Measurements from ENCODE around the gene ARHGEF6. TPM values are rescaled to one million over a fixed set of nuclear protein-coding genes. Genes with fewer than 3 reads are reported as not detected.

ARHGEF6 gene
- total RNA-seq, 2 experiments from 2014 or later, result 85.0 to 87.1 TPM

DNA sequence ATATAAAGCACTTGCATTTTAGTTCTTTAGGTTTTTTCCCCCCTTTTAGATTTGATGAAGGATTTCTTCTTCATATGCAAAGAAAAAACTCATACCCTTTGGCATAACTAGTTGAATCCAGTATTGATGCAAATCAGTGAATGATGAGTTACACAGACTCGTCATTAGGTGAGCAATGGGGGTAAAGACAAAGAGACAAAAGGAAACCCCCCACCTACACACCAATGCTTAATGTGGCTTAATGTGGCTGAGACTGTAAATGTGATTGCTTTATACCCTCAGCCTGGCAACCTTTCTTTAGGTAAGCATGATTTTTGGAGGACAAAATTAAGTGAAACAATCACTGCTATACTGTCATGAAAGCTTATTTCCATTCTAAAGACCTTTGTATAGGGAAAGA, 93.3 kb downstream of the ARHGEF6 start:
- Mint-ChIP-seq H3K27me3 (no peaks in the 10 kb centered on the region), H3K4me3 (no peak overlapping the region), H3K27ac (no peak overlapping the region), H3K36me3 (peaks cover 20% of the 10 kb centered on the region), H3K9me3 (no peaks in the 10 kb centered on the region), H3K4me1 (peaks cover 34% of the 10 kb centered on the region)
- POLR2A ChIA-PET, result no interaction called here
- DNase-seq (no peak), ATAC-seq (ENCODE audit: low read depth) (no peak)

DNA sequence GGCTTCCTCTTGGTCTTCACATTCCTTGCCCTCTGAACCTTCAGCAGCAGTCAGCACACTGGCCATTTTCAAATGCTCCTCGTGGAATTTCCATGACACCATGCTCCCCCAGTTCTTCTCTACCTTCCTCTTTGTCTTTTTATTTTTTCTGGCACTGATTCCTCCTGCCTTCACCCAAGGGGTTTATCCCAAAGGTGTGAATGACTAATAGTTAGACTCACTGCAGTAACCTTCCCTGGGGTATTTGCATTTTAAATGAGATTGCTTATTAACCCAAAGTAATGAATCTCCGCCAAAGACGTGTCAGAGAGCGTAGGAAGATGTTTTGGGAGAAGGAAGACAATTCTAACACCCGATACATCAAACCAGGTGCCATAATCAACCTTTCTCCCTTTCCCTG, 96.6 kb downstream of the ARHGEF6 start:
- H3K4me1 Mint-ChIP-seq, result peaks cover 14% of the 10 kb centered on the region
- H3K4me3 Mint-ChIP-seq, result no peak overlapping the region
- H3K36me3 Mint-ChIP-seq, result peaks cover 33% of the 10 kb centered on the region
- no peak overlapping the region for H3K27ac Mint-ChIP-seq
- H3K27me3 Mint-ChIP-seq, result no peaks in the 10 kb centered on the region
- H3K9me3 Mint-ChIP-seq, result no peaks in the 10 kb centered on the region
- ATAC-seq (ENCODE audit: low read depth) (no peak), DNase-seq (no peak)
- POLR2A ChIA-PET, result no interaction called here

DNA sequence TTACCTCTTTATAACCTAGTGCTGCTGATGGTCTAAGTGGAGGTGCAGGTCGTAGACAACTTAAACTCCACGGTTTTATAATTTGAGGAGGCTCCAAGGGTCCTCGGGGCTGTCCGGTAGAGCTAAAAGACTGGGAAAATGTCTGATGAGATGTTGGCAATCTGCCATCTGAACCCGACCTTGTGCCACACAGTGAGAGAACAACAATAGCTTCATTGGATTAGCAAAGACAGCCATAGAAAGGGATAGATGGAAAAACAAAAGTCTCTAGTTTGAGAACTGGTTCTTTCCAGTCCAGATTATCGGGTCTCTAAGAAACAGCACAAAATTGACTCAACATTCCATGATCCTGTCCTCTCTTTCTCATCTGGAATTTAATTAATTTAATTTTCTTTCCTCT, 101.2 kb downstream of the ARHGEF6 start:
- ATAC-seq (ENCODE audit: low read depth), result no peak
- no peak for DNase-seq
- Mint-ChIP-seq H3K4me1 (peaks cover 13% of the 10 kb centered on the region), H3K27ac (peak overlapping the region; percentile 19), H3K4me3 (no peak overlapping the region), H3K36me3 (peaks cover 36% of the 10 kb centered on the region), H3K27me3 (no peaks in the 10 kb centered on the region), H3K9me3 (no peaks in the 10 kb centered on the region)
- POLR2A ChIA-PET, result no interaction called here

GRCh38 chrX:136674270-136674985, 106.3 kb downstream of the ARHGEF6 start:
- H3K27ac Mint-ChIP-seq, result peak overlapping the region; percentile 91
- peak; percentile 73 for ATAC-seq (ENCODE audit: low read depth)
- peak overlapping the region; percentile 72 for H3K4me3 Mint-ChIP-seq
- DNase-seq, result no peak
- H3K9me3 Mint-ChIP-seq, result no peaks in the 10 kb centered on the region
- no peaks in the 10 kb centered on the region for H3K27me3 Mint-ChIP-seq
- POLR2A ChIA-PET, result interaction anchor here (1.2 kb wide), 1 partner anchor 57 kb away, joined by 3 read pairs; no protein-coding TSS in a partner anchor
- H3K36me3 Mint-ChIP-seq, result peaks cover 57% of the 10 kb centered on the region
- peaks cover 23% of the 10 kb centered on the region for H3K4me1 Mint-ChIP-seq

GRCh38 chrX:136671006-136671610, 109.6 kb downstream of the ARHGEF6 start:
- H3K27me3 Mint-ChIP-seq, result no peaks in the 10 kb centered on the region
- no peak for ATAC-seq (ENCODE audit: low read depth)
- POLR2A ChIA-PET, result no interaction called here
- no peak overlapping the region for H3K4me3 Mint-ChIP-seq
- no peak for DNase-seq
- peaks cover 28% of the 10 kb centered on the region for H3K4me1 Mint-ChIP-seq
- H3K27ac Mint-ChIP-seq, result no peak overlapping the region
- peaks cover 68% of the 10 kb centered on the region for H3K36me3 Mint-ChIP-seq
- no peaks in the 10 kb centered on the region for H3K9me3 Mint-ChIP-seq

DNA sequence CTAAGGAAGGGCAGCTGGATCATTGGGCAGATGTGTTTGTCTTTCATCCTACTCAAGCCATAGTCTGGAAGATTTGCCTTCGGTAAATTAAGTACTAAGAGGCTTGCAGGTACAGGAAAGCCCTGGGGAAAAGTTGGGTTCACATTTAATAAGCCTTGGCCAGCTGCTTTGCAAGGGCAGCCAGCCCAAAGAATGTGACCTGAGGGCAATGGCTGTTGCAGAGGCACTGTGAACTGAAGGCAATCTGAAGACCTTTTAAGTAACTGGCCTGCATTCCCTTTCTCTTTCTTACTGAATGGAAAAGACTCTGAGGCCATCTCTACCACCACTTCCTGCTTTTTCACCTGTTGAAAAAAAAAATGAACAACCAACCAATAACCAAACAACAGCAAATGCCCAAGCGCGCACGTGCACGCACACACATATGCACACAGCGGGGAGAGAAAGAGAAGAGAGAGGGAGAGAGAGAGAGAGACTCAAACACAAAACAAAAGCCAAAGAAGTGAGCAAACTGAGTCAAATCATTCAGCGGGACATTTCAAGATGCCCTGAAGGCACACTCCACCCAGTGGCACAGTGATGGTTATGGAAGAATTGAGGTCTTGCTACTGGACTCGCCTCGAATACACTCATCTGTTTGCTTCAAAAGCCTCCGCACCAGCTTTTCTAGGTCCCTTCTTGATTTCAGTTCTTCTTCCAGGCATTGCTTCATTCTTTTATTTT, 113.1 kb downstream of the ARHGEF6 start:
- no peak for ATAC-seq (ENCODE audit: low read depth)
- peak overlapping the region; percentile 55 for H3K27ac Mint-ChIP-seq
- POLR2A ChIA-PET, result no interaction called here

GRCh38 chrX:136666088-136666487, 114.6 kb downstream of the ARHGEF6 start:
- H3K36me3 Mint-ChIP-seq, result peaks cover 70% of the 10 kb centered on the region
- DNase-seq (no peak), ATAC-seq (ENCODE audit: low read depth) (no peak)
- H3K9me3 Mint-ChIP-seq, result peaks cover 3% of the 10 kb centered on the region
- H3K27me3 Mint-ChIP-seq, result no peaks in the 10 kb centered on the region
- H3K4me3 Mint-ChIP-seq, result no peak overlapping the region
- POLR2A ChIA-PET, result no interaction called here
- H3K4me1 Mint-ChIP-seq, result peaks cover 28% of the 10 kb centered on the region
- H3K27ac Mint-ChIP-seq, result no peak overlapping the region

More for the DNA sequence above, 113.1 kb downstream of the ARHGEF6 start:
- H3K36me3 Mint-ChIP-seq, result peaks cover 78% of the 10 kb centered on the region
- no peaks in the 10 kb centered on the region for H3K27me3 Mint-ChIP-seq
- H3K4me1 Mint-ChIP-seq, result peaks cover 21% of the 10 kb centered on the region
- H3K4me3 Mint-ChIP-seq, result no peak overlapping the region
- DNase-seq, result no peak
- peaks cover 3% of the 10 kb centered on the region for H3K9me3 Mint-ChIP-seq

DNA sequence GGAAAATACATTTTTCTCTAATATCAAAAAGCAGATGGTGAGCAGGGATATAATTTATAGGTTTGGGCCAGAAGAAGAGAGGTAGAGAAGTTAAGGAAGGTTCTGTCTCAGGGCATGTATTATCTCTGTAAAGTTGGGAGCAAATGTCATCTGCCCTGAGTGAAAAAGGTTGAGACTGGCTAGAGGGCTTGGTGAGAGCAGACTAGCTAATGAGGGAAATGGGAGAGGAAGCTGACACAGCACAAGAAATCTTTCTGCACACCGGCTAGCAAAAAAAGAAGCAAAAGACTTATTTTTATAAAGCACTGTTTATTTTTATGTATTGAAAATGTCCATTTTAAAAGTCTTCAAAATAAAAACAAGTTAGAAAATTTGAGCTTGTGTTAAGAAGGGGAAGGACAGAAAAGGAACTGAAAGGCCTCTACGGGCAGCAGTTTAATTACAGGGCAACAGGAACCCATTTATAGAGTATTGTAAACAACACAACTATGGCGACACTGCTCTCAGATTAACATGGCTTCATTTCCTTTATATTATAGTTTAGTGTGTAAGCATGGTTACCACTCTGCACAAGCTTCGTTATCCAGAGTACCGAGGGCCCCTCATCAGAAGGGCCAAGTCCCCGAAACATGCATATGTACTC, 115.4 kb downstream of the ARHGEF6 start:
- no peak for DNase-seq
- H3K4me1 Mint-ChIP-seq, result peaks cover 31% of the 10 kb centered on the region
- H3K4me3 Mint-ChIP-seq, result no peak overlapping the region
- no peaks in the 10 kb centered on the region for H3K27me3 Mint-ChIP-seq
- H3K36me3 Mint-ChIP-seq, result peaks cover 67% of the 10 kb centered on the region
- no peak overlapping the region for H3K27ac Mint-ChIP-seq
- H3K9me3 Mint-ChIP-seq, result peaks cover 3% of the 10 kb centered on the region
- POLR2A ChIA-PET, result no interaction called here
- ATAC-seq (ENCODE audit: low read depth), result no peak

GRCh38 chrX:136662976-136663375, 117.8 kb downstream of the ARHGEF6 start:
- no peak overlapping the region for H3K27ac Mint-ChIP-seq
- ATAC-seq (ENCODE audit: low read depth) (peak; percentile 64), DNase-seq (no peak)
- H3K27me3 Mint-ChIP-seq, result no peaks in the 10 kb centered on the region
- H3K4me1 Mint-ChIP-seq, result peaks cover 32% of the 10 kb centered on the region
- H3K4me3 Mint-ChIP-seq, result no peak overlapping the region
- peaks cover 53% of the 10 kb centered on the region for H3K36me3 Mint-ChIP-seq
- H3K9me3 Mint-ChIP-seq, result peaks cover 3% of the 10 kb centered on the region
- POLR2A ChIA-PET, result no interaction called here

DNA sequence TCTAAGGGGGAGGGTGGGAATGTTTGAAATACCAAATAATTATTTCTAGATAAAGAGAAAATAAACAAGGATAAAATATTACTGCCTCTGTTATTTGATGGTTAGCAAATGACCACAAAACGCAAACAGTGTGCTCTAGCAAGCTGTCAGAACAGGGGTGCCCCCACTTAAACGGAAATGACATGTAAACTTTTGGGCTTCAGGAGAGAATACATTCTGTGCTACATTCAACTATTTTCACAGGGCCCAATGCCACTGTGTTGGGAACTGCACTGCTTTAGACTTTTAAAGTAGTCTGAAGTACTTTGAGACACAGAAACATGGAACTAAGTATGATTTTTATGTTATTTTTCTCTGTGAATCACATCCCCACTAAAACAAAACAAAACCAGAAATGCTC, 118.6 kb downstream of the ARHGEF6 start:
- H3K4me1 Mint-ChIP-seq, result peaks cover 33% of the 10 kb centered on the region
- H3K36me3 Mint-ChIP-seq, result peaks cover 46% of the 10 kb centered on the region
- POLR2A ChIA-PET, result no interaction called here
- no peak for DNase-seq
- peak overlapping the region; percentile 69 for H3K27ac Mint-ChIP-seq
- peaks cover 3% of the 10 kb centered on the region for H3K9me3 Mint-ChIP-seq
- H3K4me3 Mint-ChIP-seq, result peak overlapping the region; percentile 37
- no peaks in the 10 kb centered on the region for H3K27me3 Mint-ChIP-seq
- ATAC-seq (ENCODE audit: low read depth), result no peak

DNA sequence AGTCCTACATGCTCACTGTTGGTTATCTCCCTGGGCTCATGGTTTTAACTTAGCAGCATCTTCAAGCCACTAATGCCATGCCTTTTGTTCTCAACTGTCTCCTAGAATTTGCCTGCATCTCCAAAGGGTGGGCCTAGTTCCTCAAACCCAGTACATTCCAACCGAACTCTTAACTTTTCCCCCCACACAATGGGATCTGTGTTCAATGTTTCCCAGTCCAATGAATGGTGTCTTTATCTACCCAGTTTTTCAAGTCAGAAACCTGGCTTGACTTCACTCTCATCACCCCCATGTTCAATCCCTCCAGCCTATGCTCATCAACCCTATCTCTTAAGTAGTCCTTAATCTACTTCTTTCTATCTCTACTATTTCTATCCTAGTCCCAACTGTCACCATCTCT, 119.8 kb downstream of the ARHGEF6 start:
- DNase-seq (no peak), ATAC-seq (ENCODE audit: low read depth) (no peak)
- Mint-ChIP-seq H3K4me3 (no peak overlapping the region), H3K36me3 (peaks cover 42% of the 10 kb centered on the region), H3K27me3 (no peaks in the 10 kb centered on the region), H3K4me1 (peaks cover 34% of the 10 kb centered on the region), H3K27ac (peak overlapping the region; percentile 51), H3K9me3 (peaks cover 3% of the 10 kb centered on the region)
- POLR2A ChIA-PET, result no interaction called here

GRCh38 chrX:136659174-136659573, 121.6 kb downstream of the ARHGEF6 start:
- H3K4me1 Mint-ChIP-seq, result peaks cover 34% of the 10 kb centered on the region
- no peaks in the 10 kb centered on the region for H3K27me3 Mint-ChIP-seq
- H3K9me3 Mint-ChIP-seq, result peaks cover 1% of the 10 kb centered on the region
- no peak for DNase-seq
- H3K27ac Mint-ChIP-seq, result no peak overlapping the region
- H3K36me3 Mint-ChIP-seq, result peaks cover 35% of the 10 kb centered on the region
- POLR2A ChIA-PET, result no interaction called here
- ATAC-seq (ENCODE audit: low read depth), result no peak
- H3K4me3 Mint-ChIP-seq, result no peak overlapping the region

- ATAC-seq (ENCODE audit: low read depth), result peak; percentile 21
- POLR2A ChIA-PET, result no interaction called here
- Mint-ChIP-seq H3K27ac (peak overlapping the region; percentile 34), H3K9me3 (peaks cover 1% of the 10 kb centered on the region), H3K4me3 (peak overlapping the region; percentile 65), H3K4me1 (peaks cover 27% of the 10 kb centered on the region), H3K36me3 (peaks cover 27% of the 10 kb centered on the region), H3K27me3 (no peaks in the 10 kb centered on the region)
- no peak for DNase-seq
Measured at GRCh38 chrX:136658151-136658550, 122.6 kb downstream of the ARHGEF6 start.
